ENCODE data around the gene DYNLL1. TPM values are rescaled to one million over a fixed set of nuclear protein-coding genes. Genes with fewer than 3 reads are reported as not detected.

Gene DYNLL1
- total and polyA plus RNA-seq, 2 of the 13 experiments (the other 11 are each of a cell fraction or from before 2014, with no cell fraction given): 271 to 294 TPM

DNA sequence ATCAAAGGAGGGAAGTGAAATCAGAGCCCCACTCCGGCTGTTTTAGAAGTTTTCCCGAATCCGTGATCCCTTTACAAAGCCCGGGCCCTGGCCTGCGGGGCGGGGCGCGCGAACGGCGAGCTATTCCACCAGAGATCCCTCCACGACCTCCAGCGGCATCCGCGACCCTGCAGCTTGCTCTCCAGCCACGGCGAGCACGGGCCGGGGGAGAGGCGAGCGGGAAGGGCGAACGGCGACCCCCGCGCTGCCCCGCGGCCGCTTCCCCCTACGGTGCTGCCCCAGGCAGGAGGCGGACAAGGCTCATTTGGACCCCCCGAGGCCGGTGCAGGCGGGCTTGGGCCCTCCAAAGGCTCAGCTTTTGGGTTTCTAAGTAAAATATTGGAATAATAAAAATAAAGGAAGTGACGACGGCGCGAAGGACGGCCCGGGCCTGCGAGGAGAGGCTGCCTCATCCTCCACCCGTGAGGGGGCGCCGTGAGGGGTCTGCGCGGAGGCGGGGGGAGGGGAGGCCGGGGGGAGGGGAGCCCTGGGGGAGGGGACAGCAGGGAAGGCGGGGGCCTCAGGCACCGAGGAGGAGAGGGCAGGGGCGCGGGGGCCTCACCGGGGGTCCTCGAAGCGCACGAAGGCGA lies 27.0 kb upstream of the DYNLL1 start:
- FAIRE-seq (no peak), DNase-seq (ENCODE audit: low spot score) (no peak), ATAC-seq (peak; percentile 11)
- Histone ChIP-seq H3K9ac (ENCODE audit: insufficient read depth, low read depth, low read length) (peak overlapping the region; percentile 90), H3K4me2 (ENCODE audit: low read depth, low read length) (peak overlapping the region; percentile 86), H3K9me3 (ENCODE audit: low read length) (no peaks in the 10 kb centered on the region), H3K79me2 (ENCODE audit: insufficient read depth, low read length) (peaks cover 44% of the 10 kb centered on the region), H2AFZ (ENCODE audit: low read length) (no peak overlapping the region), H3K4me3 (replicated peaks in 1 of 3; ENCODE audit: insufficient read depth in 1 of 3, low read depth in 2 of 3, low read length in 3 of 3) (peak overlapping the region; percentile 74 to 85 (median 81)), H3K4me1 (ENCODE audit: insufficient read depth, low read length) (peaks cover 56% of the 10 kb centered on the region), H4K20me1 (ENCODE audit: insufficient read depth, low read length) (peaks cover 26% of the 10 kb centered on the region), H3K27ac (ENCODE audit: extremely low read length, insufficient read depth, low read length) (peak overlapping the region; percentile 78), H3K27me3 (ENCODE audit: control insufficient read depth in 1 of 2, insufficient read depth in 2 of 2, low read length in 2 of 2) (no peaks in the 10 kb centered on the region; a peak in 1 of 5 replicates), H3K36me3 (replicated peaks in 1 of 2; ENCODE audit: control insufficient read depth in 1 of 2, insufficient read depth in 2 of 2, low read length in 2 of 2) (peaks cover 5 to 29% of the 10 kb centered on the region in 2 experiments)
- CTCF ChIA-PET (ENCODE audit: low intra/inter-chr PET ratio, low total read pairs): interaction anchor here (1.2 kb wide), 1 partner anchor 29 kb away, joined by 3 read pairs; no protein-coding TSS in a partner anchor
- intact Hi-C loops (cut with micrococcal nuclease; ENCODE audit: unreplicated experiment): loop anchor here (2.0 kb wide), 3 partner anchors 22 to 60 kb away; partner anchors contain the start of genes COQ5, DYNLL1, GATC and TRIAP1
- no TSS peak for BruUV-seq (replicated peaks)
- in situ Hi-C loops (cut with HindIII; ENCODE audit: extremely low pct_ligation_motif_present, low pct_unique_long_range_greater_than_20kb): no loop called here
- WGBS (ENCODE audit: low lambda C conversion rate): 1% methylated on average over 36 of the region's 57 CpGs
- POLR2A ChIA-PET: interaction anchor here (1.0 to 3.2 kb wide), 8 partner anchors 10 to 152 kb away, joined by 3 to 16 read pairs (median 5); partner anchors contain the start of genes COQ5 and DYNLL1
- TF ChIP-seq ZNF34 (CRISPR knock-in tag; IDR thresholded peaks at IDR 0.05; ENCODE audit: borderline replicate concordance) (no peak), TSC22D2 (CRISPR knock-in tag; IDR thresholded peaks at IDR 0.05; ENCODE audit: borderline replicate concordance) (no peak), PHF21A (CRISPR knock-in tag; IDR thresholded peaks at IDR 0.05) (no peak), SSRP1 (CRISPR knock-in tag; IDR thresholded peaks at IDR 0.05) (no peak), HIVEP1 (CRISPR knock-in tag; IDR thresholded peaks at IDR 0.05) (peak; percentile 50; the same call in 1 of the 2 replicates), ZNF343 (CRISPR knock-in tag; IDR thresholded peaks at IDR 0.05) (no peak), SIN3A (IDR thresholded peaks at IDR 0.05; ENCODE audit: borderline replicate concordance, low read depth, low read length) (no peak), PCBP1 (IDR thresholded peaks at IDR 0.05; ENCODE audit: borderline replicate concordance, low read depth, low read length) (0 out of 2 replicates have a peak, but pooled peaks have one; percentile 22), HOXA5 (CRISPR knock-in tag; IDR thresholded peaks at IDR 0.05) (no peak)
- TF ChIP-seq, protein P1, sequence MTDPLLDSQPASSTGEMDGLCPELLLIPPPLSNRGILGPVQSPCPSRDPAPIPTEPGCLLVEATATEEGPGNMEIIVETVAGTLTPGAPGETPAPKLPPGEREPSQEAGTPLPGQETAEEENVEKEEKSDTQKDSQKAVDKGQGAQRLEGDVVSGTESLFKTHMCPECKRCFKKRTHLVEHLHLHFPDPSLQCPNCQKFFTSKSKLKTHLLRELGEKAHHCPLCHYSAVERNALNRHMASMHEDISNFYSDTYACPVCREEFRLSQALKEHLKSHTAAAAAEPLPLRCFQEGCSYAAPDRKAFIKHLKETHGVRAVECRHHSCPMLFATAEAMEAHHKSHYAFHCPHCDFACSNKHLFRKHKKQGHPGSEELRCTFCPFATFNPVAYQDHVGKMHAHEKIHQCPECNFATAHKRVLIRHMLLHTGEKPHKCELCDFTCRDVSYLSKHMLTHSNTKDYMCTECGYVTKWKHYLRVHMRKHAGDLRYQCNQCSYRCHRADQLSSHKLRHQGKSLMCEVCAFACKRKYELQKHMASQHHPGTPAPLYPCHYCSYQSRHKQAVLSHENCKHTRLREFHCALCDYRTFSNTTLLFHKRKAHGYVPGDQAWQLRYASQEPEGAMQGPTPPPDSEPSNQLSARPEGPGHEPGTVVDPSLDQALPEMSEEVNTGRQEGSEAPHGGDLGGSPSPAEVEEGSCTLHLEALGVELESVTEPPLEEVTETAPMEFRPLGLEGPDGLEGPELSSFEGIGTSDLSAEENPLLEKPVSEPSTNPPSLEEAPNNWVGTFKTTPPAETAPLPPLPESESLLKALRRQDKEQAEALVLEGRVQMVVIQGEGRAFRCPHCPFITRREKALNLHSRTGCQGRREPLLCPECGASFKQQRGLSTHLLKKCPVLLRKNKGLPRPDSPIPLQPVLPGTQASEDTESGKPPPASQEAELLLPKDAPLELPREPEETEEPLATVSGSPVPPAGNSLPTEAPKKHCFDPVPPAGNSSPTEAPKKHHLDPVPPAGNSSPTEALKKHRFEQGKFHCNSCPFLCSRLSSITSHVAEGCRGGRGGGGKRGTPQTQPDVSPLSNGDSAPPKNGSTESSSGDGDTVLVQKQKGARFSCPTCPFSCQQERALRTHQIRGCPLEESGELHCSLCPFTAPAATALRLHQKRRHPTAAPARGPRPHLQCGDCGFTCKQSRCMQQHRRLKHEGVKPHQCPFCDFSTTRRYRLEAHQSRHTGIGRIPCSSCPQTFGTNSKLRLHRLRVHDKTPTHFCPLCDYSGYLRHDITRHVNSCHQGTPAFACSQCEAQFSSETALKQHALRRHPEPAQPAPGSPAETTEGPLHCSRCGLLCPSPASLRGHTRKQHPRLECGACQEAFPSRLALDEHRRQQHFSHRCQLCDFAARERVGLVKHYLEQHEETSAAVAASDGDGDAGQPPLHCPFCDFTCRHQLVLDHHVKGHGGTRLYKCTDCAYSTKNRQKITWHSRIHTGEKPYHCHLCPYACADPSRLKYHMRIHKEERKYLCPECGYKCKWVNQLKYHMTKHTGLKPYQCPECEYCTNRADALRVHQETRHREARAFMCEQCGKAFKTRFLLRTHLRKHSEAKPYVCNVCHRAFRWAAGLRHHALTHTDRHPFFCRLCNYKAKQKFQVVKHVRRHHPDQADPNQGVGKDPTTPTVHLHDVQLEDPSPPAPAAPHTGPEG (CRISPR knock-in tag; IDR thresholded peaks at IDR 0.05): no peak
- TF ChIP-seq, protein P2, sequence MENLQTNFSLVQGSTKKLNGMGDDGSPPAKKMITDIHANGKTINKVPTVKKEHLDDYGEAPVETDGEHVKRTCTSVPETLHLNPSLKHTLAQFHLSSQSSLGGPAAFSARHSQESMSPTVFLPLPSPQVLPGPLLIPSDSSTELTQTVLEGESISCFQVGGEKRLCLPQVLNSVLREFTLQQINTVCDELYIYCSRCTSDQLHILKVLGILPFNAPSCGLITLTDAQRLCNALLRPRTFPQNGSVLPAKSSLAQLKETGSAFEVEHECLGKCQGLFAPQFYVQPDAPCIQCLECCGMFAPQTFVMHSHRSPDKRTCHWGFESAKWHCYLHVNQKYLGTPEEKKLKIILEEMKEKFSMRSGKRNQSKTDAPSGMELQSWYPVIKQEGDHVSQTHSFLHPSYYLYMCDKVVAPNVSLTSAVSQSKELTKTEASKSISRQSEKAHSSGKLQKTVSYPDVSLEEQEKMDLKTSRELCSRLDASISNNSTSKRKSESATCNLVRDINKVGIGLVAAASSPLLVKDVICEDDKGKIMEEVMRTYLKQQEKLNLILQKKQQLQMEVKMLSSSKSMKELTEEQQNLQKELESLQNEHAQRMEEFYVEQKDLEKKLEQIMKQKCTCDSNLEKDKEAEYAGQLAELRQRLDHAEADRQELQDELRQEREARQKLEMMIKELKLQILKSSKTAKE (CRISPR knock-in tag; IDR thresholded peaks at IDR 0.05; ENCODE audit: borderline replicate concordance): no peak
- TF ChIP-seq, protein P3, sequence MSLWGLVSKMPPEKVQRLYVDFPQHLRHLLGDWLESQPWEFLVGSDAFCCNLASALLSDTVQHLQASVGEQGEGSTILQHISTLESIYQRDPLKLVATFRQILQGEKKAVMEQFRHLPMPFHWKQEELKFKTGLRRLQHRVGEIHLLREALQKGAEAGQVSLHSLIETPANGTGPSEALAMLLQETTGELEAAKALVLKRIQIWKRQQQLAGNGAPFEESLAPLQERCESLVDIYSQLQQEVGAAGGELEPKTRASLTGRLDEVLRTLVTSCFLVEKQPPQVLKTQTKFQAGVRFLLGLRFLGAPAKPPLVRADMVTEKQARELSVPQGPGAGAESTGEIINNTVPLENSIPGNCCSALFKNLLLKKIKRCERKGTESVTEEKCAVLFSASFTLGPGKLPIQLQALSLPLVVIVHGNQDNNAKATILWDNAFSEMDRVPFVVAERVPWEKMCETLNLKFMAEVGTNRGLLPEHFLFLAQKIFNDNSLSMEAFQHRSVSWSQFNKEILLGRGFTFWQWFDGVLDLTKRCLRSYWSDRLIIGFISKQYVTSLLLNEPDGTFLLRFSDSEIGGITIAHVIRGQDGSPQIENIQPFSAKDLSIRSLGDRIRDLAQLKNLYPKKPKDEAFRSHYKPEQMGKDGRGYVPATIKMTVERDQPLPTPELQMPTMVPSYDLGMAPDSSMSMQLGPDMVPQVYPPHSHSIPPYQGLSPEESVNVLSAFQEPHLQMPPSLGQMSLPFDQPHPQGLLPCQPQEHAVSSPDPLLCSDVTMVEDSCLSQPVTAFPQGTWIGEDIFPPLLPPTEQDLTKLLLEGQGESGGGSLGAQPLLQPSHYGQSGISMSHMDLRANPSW (CRISPR knock-in tag; IDR thresholded peaks at IDR 0.05; ENCODE audit: borderline replicate concordance): no peak
